SK-N-SH (cell line): ENCODE results near the gene RBM20. TPM values are rescaled to one million over a fixed set of nuclear protein-coding genes. Genes with fewer than 3 reads are reported as not detected.

Source experiments
- CTCF ChIA-PET: fragments of 300-600, 350-600 bp; formaldehyde crosslinking; extraction: SDS; loops from one replicate; lab custom pipeline; 2021; lab: Yijun Ruan, JAX
- POLR2A ChIA-PET: fragments of 350-600 bp; sonication (Branson Sonifier 250); formaldehyde crosslinking; extraction: SDS; loops from one replicate; lab custom pipeline; 2020; ENCODE audit warnings: antibody characterized with exemption, inconsistent platforms; lab: Yijun Ruan, JAX
- DNase-seq: peaks from one replicate; pipeline ENCODE4 v3.0.0; 2012
- H2AFZ ChIP-seq: fragments of 200-600 bp; sonication (generic); 2 replicates; pipeline ENCODE4 v1.8.1; 2016; ENCODE audit warnings: antibody characterized with exemption, mild to moderate bottlenecking, low read depth
- H3F3A ChIP-seq: fragments of 200-600 bp; sonication (generic); replicated peaks from 2 replicates; pipeline ENCODE3; 2016; ENCODE audit warnings: antibody characterized with exemption, mild to moderate bottlenecking; ENCODE audit not compliant: insufficient read depth
- H3K27ac ChIP-seq, 2 experiments: fragments of 200-500 bp in 1 of 2; fragments of 200-600 bp in 1 of 2; sonication (Bioruptor generic) in 1 of 2; sonication (generic), shearing (Covaris generic) in 1 of 2; 2 replicates each; pipeline versions ENCODE4 v1.5.1 to v1.6.1; 2014 to 2016; ENCODE audit warnings: low read depth in 2 of 2, inconsistent platforms in 1 of 2, low read length in 1 of 2, mild to moderate bottlenecking in 1 of 2, mixed read lengths in 1 of 2
- H3K27me3 ChIP-seq: fragments of 200-600 bp; sonication (generic), shearing (Covaris generic); 2 replicates; pipeline ENCODE4 v1.6.1; 2016; ENCODE audit warnings: mixed run types; ENCODE audit not compliant: insufficient read depth
- H3K36me3 ChIP-seq, 2 experiments: fragments of 200-500 bp in 1 of 2; fragments of 200-600 bp in 1 of 2; sonication (Bioruptor generic) in 1 of 2; sonication (generic) in 1 of 2; replicated peaks in 1 of 2; 2 replicates each; pipeline versions ENCODE3 to v1.5.1; 2014 to 2016; ENCODE audit warnings: low read length in 1 of 2, mild to moderate bottlenecking in 1 of 2; ENCODE audit not compliant: insufficient read depth in 2 of 2, control insufficient read depth in 1 of 2
- H3K4me1 ChIP-seq, 2 experiments: fragments of 200-500 bp in 1 of 2; fragments of 200-600 bp in 1 of 2; sonication (Bioruptor generic) in 1 of 2; sonication (generic), shearing (Covaris generic) in 1 of 2; 2 replicates each; pipeline versions ENCODE4 v1.5.1 to v1.6.1; 2014 to 2016; ENCODE audit warnings: low read depth in 1 of 2, low read length in 1 of 2, mixed run types in 1 of 2; ENCODE audit not compliant: insufficient read depth in 2 of 2, control insufficient read depth in 1 of 2
- H3K4me2 ChIP-seq: fragments of 200-600 bp; sonication (generic), shearing (Covaris generic); 2 replicates; pipeline ENCODE4 v1.6.1; 2017; ENCODE audit warnings: mixed run types
- H3K4me3 ChIP-seq, 2 experiments: fragments of 200-500 bp in 1 of 2; fragments of 200-600 bp in 1 of 2; sonication (Bioruptor generic) in 1 of 2; sonication (generic), shearing (Covaris generic) in 1 of 2; 2 replicates each; pipeline versions ENCODE4 v1.5.1 to v1.8.1; 2014 to 2016; ENCODE audit warnings: low read depth in 2 of 2, inconsistent platforms in 1 of 2, low read length in 1 of 2, mild to moderate bottlenecking in 1 of 2, mixed read lengths in 1 of 2, moderate library complexity in 1 of 2
- H3K79me2 ChIP-seq: fragments of 200-600 bp; sonication (generic); 2 replicates; pipeline ENCODE4 v1.8.1; 2017; ENCODE audit warnings: mild to moderate bottlenecking; ENCODE audit not compliant: insufficient read depth
- H3K9ac ChIP-seq: fragments of 200-600 bp; sonication (generic); 2 replicates; pipeline ENCODE4 v1.6.1; 2017; ENCODE audit warnings: mixed run types
- H3K9me2 ChIP-seq: fragments of 200-600 bp; sonication (generic); 2 replicates; pipeline ENCODE4 v1.6.1; 2017; ENCODE audit warnings: mixed run types
- H3K9me3 ChIP-seq: fragments of 200-600 bp; sonication (generic); 2 replicates; pipeline ENCODE4 v1.6.1; 2017; ENCODE audit warnings: mixed run types, mild to moderate bottlenecking, moderate library complexity
- H4K20me1 ChIP-seq: fragments of 200-600 bp; sonication (generic); 2 replicates; pipeline ENCODE4 v1.6.1; 2017; ENCODE audit warnings: mild to moderate bottlenecking, mixed run types; ENCODE audit not compliant: insufficient read depth
- CHD2 ChIP-seq: fragments of 150-350 bp; IDR thresholded peaks from 2 replicates; pipeline ENCODE4 v1.6.1; 2018; ENCODE audit warnings: low read length; ENCODE audit not compliant: partially characterized antibody
- CTCF ChIP-seq: fragments of 200-600 bp; sonication (generic); IDR thresholded peaks from 2 replicates; pipeline ENCODE4 v1.6.1; 2017; ENCODE audit warnings: antibody characterized with exemption, mild to moderate bottlenecking, moderate library complexity
- ELF1 ChIP-seq: IDR thresholded peaks from 2 replicates; pipeline ENCODE4 v1.4.0; 2012
- FOXJ3 ChIP-seq: sonication (generic); formaldehyde crosslinking; IDR thresholded peaks from 2 replicates; pipeline ENCODE4 v1.5.1; 2020; ENCODE audit warnings: mild to moderate bottlenecking, missing genetic modification reagents
- GABPA ChIP-seq: IDR thresholded peaks from 2 replicates; pipeline ENCODE4 v1.4.0; 2012; ENCODE audit warnings: low read depth, mild to moderate bottlenecking
- NFIC ChIP-seq: IDR thresholded peaks from 2 replicates; pipeline ENCODE4 v1.4.0; 2012; ENCODE audit warnings: borderline replicate concordance
- POLR2AphosphoS5 ChIP-seq: IDR thresholded peaks from 2 replicates; pipeline ENCODE4 v1.6.1; 2012; ENCODE audit warnings: low read depth, low read length
- RCOR1 ChIP-seq: fragments of 150-350 bp; IDR thresholded peaks from 2 replicates; pipeline ENCODE4 v1.6.1; 2017; ENCODE audit warnings: antibody characterized with exemption, low read length
- REST ChIP-seq: IDR thresholded peaks from 2 replicates; pipeline ENCODE4 v1.6.1; 2012; ENCODE audit warnings: mild to moderate bottlenecking, low read depth, low read length, moderate library complexity
- SMC3 ChIP-seq: IDR thresholded peaks from 2 replicates; pipeline ENCODE4 v1.6.1; 2012; ENCODE audit warnings: low read depth, low read length, improper control_type of control experiment
- TAF1 ChIP-seq: IDR thresholded peaks from 2 replicates; pipeline ENCODE4 v1.6.1; 2012; ENCODE audit warnings: low read depth, mild to moderate bottlenecking, low read length, moderate library complexity, borderline replicate concordance
- TCF12 ChIP-seq: IDR thresholded peaks from 2 replicates; pipeline ENCODE4 v1.4.0; 2012
- TEAD4 ChIP-seq: IDR thresholded peaks from 2 replicates; pipeline ENCODE4 v1.4.0; 2012; ENCODE audit warnings: mild to moderate bottlenecking, borderline replicate concordance; ENCODE audit not compliant: insufficient read depth
- USF1 ChIP-seq: IDR thresholded peaks from 2 replicates; pipeline ENCODE4 v1.4.0; 2012; ENCODE audit warnings: low read depth, borderline replicate concordance
- USF2 ChIP-seq: fragments of 150-350 bp; IDR thresholded peaks from 2 replicates; pipeline ENCODE4 v1.6.1; 2017; ENCODE audit warnings: antibody characterized with exemption, low read length, low read depth, borderline replicate concordance
- WGBS: methylation state at CpG from one replicate; pipeline ENCODE4 v1.1.6; 2017; ENCODE audit warnings: low lambda C conversion rate; 5-methylcytosine and 5-hydroxymethylcytosine counted together
- polyA plus RNA-seq, 3 experiments: library from polyadenylated mRNA; depleted of rRNA; stranded (reverse); fragments of >200 nt; gene quantifications; 2 replicates each; pipeline ENCODE4 v1.2.3, GENCODE V29; 2012

RBM20 gene
- polyA plus RNA-seq, 1 of the 3 experiments (the other 2 are of a cell fraction) = 0.64 TPM

GRCh38 chr10:110706690-110707098 lies 62.6 kb downstream of the RBM20 start (continued):
- TF ChIP-seq USF1 (no peak), REST (no peak), RCOR1 (no peak), TCF12 (peak; percentile 59), POLR2AphosphoS5 (peak; percentile 28; the same call in 1 of the 2 replicates)
- TF ChIP-seq, all 33 proteins: peak for 7

DNA sequence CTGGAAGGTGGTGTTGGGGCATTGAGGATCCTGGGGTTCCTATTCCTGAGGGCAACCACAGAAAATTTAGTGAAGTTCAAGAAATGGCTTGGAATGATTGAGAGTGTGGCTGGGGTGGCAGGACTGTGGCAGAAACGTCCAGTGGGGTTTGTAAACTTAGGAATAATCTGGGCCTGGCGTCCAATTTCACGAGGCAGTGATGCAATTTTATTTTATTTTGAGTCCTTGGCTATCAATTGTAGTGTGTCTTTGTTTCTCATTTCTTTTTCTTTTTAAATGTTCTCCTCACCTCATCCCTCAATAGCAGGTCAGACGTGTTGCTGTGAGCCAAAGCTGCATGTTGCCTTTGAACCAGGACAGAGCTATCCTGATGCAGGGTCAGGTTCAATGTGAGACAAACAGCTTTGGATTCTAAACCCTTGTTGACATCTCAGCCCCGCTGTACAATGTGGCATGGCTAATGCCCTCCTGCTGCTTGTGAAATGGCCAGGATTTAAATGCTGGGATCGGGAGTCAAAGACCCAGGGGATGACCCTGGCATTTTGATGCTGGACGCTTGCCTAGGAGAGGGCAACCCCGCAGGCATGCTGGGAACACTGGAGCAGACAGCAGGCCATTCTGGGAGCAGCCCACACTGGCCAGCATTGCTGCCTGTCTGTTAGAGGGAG lies 64.8 kb downstream of the RBM20 start:
- 68% methylated on average over 8 of the region's 8 CpGs for WGBS
- peaks cover 4% of the 10 kb centered on the region for H3F3A ChIP-seq
- no peaks in the 10 kb centered on the region for H3K9me3 ChIP-seq
- no peaks in the 10 kb centered on the region for H4K20me1 ChIP-seq
- H3K9me2 ChIP-seq = no peaks in the 10 kb centered on the region
- H3K4me3 ChIP-seq = no peak overlapping the region
- no peak overlapping the region for H3K4me2 ChIP-seq
- H3K36me3 ChIP-seq = no peaks in the 10 kb centered on the region
- no peak overlapping the region for H3K27ac ChIP-seq
- H3K4me1 ChIP-seq = peaks cover 2 to 14% of the 10 kb centered on the region in 2 experiments; a peak in 2 of 4 replicates
- H3K79me2 ChIP-seq = no peaks in the 10 kb centered on the region
- ChIA-PET POLR2A (no interaction called here), CTCF (interaction anchor here (0.6 to 1.0 kb wide), 2 partner anchors 37 to 890 kb away, joined by 3 read pairs; no protein-coding TSS in a partner anchor)
- DNase-seq = no peak
- no peak overlapping the region for H3K9ac ChIP-seq
- no peaks in the 10 kb centered on the region for H3K27me3 ChIP-seq
- H2AFZ ChIP-seq = no peak overlapping the region
- TF ChIP-seq TEAD4 (no peak), USF1 (no peak), USF2 (no peak), GABPA (no peak), TCF12 (no peak), TAF1 (no peak), CTCF (no peak), REST (no peak), SMC3 (no peak), ELF1 (no peak), RCOR1 (no peak), NFIC (no peak), CHD2 (no peak), FOXJ3 (CRISPR knock-in tag) (no peak)
